Renal cortex interstitium (tissue), 15 donors: ENCODE results near the gene CDH23. TPM values are rescaled to one million over a fixed set of nuclear protein-coding genes. Genes with fewer than 3 reads are reported as not detected.
"Not testable (repeated sequence)": the region's sequence is repeated elsewhere in the genome, so short reads cannot be mapped to it uniquely, and the experiment has no call there.

Experiments used
- DNase-seq, 11 donors: peaks; one replicate each; pipeline ENCODE4 v3.0.0-alpha.2; 2013; ENCODE audit warnings: low read depth in 9 of 11, low spot score in 4 of 11; ENCODE audit errors: extremely low read depth in 1 of 11
- long read RNA-seq, 16 experiments: transcript quantifications; one replicate each; lab custom pipeline, GENCODE V29; 2026
- polyA plus RNA-seq, 3 donors: library from polyadenylated mRNA; unstranded; fragments of 120-200 nt; gene quantifications; one replicate each; pipeline ENCODE4 v1.2.1, GENCODE V29; 2013; ENCODE audit not compliant: insufficient read length in 3 of 3

Gene CDH23
- 1 to 10 TPM in 2 of 3 donors, under 1 TPM in 1; 0.78 to 2.1 (median 1.0) TPM for polyA plus RNA-seq
- long read RNA-seq, donor 1, partial matches to known transcripts: 157 of 321 reads
- long read RNA-seq, donor 1, other reads (novel, unspliced or antisense): 164 of 321 reads
- long read RNA-seq, donor 2: 0 reads
- long read RNA-seq, donor 3: 0 reads
- long read RNA-seq, donor 4: 0 reads
- long read RNA-seq, donor 5: 0 reads
- long read RNA-seq, donor 6, partial matches to known transcripts: 274 of 306 reads
- long read RNA-seq, donor 6, other reads (novel, unspliced or antisense): 32 of 306 reads
- long read RNA-seq, donor 7, partial matches to known transcripts: 381 of 429 reads
- long read RNA-seq, donor 7, other reads (novel, unspliced or antisense): 48 of 429 reads
- long read RNA-seq, donor 8, partial matches to known transcripts: 660 of 726 reads
- long read RNA-seq, donor 8, other reads (novel, unspliced or antisense): 66 of 726 reads
- long read RNA-seq, donor 9: 0 reads
- long read RNA-seq, donor 10: 0 reads
- long read RNA-seq, donor 11, partial matches to known transcripts: 172 of 346 reads
- long read RNA-seq, donor 11, other reads (novel, unspliced or antisense): 174 of 346 reads
- long read RNA-seq, donor 12, partial matches to known transcripts: 933 of 933 reads
- long read RNA-seq, donor 12, other reads (novel, unspliced or antisense): 0 of 933 reads
- long read RNA-seq, donor 13: 0 reads
- long read RNA-seq, donor 14: 0 reads
- long read RNA-seq, donor 15: 0 reads
- long read RNA-seq, donor 16, partial matches to known transcripts: 1,144 of 1,166 reads
- long read RNA-seq, donor 16, other reads (novel, unspliced or antisense): 22 of 1,166 reads

DNA sequence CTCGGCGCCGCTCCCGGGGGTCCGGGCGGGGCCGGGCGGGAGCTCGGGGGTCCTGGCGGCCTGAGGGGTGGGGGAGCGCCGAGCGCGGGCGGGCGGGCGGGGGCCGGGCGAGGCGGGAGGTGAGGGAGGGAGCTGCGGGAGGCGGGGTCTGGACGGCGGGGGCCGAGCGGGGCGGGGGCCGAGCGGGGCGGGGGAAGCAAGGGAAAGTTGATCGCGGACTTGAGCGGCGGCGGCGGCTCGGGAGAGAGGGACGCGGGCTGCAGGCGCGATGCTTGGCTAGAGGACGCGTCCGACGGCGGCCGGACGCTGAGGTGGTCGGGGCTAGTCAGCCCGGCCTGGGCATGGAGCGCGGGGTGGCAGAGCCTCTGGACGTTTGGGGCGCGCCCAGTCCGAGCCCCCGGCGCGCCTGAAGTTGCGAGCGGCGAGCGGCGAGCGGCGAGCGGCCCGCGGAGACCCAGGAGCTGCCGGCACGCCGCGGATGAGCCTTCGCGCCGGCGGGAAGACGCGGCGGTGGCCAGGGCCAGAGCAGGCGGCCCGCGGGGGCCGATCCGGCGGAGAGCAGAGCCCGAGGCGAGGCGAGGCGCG is at the start of gene CDH23:
Gene CDH23 (plus strand): TSS at position 210 of the 585 bp plus-strand sequence. CDS start 42,912 bp downstream, outside the sequence.
- DNase-seq: no peak

DNA sequence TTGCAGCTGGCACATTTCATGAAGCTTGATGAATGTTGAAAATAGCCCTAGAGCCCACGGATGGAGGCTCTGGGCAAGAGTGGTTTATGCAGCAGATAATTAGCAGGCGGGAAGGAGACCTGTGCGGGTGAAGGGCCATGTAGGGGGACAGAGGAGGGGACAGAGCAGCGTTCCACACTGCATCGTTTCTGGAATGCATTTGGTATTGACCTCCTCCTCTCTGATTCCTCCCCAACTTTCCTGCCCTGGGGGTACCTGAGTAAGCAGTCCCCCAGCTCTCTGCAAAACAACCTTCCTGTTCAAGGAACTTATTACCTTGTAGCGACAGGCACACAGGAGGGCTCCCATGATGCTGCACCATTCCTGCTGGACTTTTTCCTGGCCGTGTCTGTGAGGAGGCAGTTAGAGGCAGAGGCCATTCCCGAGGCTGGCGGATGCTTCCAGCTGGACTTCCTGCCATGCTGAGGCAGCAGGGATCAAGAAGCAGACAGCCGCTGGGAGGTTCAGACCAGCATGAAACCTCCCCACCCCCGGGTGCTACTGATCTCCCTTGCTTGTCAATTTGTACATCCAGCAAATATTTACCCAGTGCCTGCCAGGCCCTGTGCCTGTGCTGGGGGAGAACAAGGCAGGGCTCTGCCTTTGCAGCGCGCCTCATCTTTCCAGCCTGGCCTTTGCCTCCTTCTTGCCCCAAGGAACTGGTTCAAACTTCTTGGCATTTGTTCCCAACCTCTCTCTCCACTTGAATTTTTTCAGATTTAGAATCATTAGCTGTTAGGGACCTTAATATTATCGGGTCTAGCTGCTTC is 48.9 kb upstream of the CDH23 start:
- DNase-seq: no peak

DNA sequence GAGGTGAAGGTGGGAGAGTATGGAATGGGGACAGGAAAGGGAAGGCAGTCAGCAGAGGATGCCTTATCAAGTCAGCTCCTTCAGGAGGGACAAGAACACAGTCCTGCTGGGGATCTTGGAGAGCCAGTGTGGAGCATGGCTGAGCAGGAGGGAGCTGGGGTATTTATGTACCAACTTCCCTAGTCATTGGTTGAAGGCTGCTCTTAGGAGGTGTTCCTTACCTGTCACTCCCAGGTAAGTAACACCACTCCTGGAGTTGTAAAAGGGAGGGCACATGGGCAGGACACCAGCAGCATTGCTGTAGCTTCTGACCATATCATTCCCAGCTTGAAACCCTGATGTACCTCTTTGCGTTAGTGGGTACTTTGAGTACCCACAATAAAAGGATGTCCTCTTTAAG is 47.9 kb upstream of the CDH23 start:
- no peak for DNase-seq

DNA sequence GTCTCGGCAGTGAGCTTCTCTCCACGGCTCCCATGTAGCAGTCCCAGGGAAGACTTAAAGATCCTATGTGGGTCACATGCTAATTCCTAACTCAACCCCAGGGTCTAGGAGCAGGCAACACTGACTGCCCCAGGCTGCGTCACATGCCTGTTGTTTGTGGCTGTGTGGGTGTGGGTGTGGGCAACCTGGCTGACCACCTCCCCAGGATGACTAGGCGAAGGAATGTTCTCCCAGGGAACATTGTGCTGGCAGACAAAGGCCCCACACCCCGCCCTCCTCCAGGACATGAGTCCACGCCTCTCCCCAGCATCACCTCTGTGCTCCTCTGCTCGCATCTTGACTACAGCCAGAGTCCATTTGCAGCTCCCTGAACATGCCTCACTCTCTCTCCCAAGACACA is 47.3 kb upstream of the CDH23 start:
- no peak for DNase-seq

DNA sequence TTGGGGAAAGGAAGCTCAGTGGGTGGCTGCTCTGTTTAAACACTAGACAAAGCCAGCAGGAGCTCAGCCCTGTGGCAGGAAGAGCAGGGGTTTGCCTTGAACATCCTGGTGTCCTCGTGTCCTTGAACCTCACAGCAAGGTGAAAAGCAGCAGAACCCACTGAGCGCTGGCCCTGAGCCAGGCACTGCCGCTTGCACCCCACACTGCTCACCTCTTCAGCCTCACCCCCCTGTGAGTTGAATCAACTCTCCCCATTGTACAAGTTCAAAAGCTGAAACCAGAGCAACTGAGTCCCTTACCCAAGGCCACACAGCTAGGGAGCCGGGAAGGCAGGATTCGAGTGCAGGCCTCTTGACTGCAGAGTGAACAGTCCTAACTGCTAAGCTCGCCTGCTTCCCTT is 45.6 kb upstream of the CDH23 start:
- DNase-seq: no peak

DNA sequence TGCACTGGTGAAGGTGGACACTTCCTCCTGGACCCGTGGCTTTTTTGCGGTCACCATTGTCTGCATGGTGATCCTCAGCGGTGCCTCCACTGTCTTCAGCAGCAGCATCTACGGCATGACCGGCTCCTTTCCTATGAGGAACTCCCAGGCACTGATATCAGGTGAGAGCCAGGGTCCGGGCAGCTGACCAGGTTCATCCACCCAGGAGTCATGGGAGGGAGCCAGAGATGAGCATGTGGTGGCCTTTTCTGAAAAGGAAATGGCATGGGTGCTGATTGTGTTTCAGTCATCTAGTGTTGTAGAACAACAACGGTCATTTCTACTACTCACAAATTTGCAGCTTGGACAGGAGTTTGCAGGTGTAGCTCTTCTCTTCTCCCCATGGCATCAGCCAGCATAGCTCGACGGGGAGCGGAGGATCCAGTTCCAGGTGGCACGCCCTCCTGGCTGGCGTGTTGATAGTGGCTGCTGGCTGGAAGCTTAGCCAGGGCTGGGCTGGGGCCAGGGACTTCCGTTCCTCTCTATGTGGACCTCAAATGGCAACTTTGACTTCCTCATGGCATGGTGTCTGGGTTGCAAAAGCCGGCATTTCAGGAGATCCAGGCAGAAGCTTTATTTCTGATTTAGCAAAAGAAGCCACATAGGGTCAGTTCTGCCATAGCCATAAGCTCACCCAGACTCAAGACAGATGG is 44.9 kb upstream of the CDH23 start:
- DNase-seq: no peak

DNA sequence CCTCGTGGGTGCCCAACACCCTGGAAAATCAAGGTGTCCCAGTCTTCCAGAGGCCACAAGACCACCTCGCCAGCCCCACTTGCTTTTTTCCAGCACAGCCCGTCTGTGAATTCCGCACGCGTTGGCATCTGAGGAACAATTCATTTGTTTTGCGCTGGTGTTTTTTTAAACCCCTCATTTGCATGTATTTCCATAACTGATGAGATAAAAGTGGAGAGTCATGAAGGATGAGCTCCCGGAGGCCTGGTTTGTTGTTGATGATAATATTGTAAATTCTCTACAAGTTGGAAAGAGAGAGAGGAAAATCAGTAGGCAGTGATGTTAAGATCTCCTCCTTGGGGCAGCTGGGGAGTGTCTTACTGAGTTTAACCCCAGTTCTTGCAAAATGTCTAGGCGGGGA is 43.1 kb upstream of the CDH23 start:
- no peak for DNase-seq

DNA sequence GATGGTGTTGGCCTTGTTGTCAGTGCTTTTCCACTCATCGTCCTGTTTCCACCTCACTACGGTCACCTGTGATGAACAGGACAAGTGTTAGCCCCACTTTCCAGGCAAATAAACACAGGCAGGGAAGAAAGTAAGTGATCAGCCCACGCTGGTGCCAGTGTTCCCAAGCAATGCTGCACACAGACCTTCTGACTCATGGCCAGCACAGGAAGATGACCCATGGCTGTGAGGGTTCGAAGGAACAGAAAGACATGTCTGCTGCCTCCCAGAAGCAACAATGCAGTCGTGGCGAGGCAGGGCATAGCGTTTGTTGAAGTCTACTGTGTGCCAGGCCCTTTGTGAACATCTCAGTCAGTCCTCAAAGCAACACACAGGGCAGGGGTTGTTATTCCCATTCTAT is 41.9 kb upstream of the CDH23 start:
- no peak for DNase-seq

DNA sequence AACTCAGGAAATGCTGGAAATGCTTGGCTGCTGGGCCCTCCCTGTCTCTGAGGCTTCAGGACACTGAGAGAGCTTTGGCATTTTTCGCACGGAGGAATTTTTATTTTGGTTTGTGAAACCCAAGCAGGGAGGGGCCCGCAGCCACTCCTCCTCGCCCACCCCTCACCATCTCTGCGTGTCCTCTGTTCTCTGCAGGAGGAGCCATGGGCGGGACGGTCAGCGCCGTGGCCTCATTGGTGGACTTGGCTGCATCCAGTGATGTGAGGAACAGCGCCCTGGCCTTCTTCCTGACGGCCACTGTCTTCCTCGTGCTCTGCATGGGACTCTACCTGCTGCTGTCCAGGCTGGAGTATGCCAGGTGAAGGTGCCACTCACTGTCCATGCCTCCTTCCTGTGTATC is 40.8 kb upstream of the CDH23 start:
- DNase-seq: no peak

DNA sequence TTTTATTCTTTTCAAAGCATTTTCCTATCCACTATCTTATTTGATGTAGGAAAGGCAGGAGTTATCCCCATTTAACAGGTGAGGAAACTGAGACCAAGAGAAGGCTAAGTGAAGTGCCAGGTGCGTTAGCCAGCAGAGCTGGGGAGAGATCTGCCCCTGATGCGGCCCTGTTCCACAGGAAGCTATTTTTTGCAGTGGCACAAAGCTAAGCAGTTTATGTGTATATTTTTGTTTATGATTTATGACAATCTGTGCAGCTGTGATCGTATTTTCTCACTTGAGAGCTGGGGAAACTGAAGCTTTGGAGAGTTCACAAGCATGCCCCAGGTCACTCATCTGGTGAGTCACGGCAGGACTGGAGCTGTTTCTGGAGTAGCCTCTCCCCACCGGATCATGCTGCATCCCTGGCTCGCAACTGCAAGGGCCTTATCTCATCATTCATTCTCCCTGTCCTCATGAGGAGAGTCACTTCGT is 38.9 kb upstream of the CDH23 start:
- DNase-seq: no peak

DNA sequence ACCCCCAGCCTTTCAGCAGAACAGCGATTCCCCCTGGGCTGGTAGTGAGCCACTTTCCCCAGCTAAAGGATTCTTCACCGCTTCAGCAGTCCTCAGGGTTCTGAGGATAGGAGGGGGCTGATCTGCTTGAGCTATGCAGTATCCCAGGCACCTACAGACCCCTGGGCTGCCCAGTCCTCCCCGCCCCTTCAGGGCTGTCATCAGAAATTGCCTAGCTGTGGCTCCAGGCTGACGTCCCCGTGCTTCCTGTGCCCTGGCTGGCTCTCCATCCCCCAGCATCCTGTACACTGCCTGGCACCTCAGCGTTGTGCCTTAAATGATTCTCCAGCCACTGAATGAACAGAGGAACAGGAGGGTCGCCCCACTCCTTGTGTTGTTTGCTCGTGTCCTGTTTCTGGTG is 38.4 kb upstream of the CDH23 start:
- DNase-seq: no peak

DNA sequence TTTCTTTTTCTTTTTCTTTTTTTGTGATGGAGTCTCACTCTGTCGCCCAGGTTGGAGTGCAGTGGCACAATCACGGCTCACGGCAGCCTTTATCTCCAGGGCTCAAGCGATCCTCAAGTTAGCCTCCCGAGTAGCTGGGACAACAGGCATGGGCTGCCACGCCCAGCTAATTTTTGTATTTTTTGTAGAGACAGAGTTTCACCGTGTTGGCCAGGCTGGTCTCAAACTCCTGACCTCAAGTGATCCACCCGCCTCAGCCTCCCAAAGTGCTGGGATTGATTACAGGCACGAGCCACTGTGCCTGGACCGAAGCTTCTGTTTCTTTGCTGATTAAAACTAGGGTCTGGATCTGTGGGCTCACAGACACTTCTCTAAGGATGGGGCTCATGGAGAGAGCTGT is 37.8 kb upstream of the CDH23 start:
- DNase-seq: not testable (repeated sequence)

DNA sequence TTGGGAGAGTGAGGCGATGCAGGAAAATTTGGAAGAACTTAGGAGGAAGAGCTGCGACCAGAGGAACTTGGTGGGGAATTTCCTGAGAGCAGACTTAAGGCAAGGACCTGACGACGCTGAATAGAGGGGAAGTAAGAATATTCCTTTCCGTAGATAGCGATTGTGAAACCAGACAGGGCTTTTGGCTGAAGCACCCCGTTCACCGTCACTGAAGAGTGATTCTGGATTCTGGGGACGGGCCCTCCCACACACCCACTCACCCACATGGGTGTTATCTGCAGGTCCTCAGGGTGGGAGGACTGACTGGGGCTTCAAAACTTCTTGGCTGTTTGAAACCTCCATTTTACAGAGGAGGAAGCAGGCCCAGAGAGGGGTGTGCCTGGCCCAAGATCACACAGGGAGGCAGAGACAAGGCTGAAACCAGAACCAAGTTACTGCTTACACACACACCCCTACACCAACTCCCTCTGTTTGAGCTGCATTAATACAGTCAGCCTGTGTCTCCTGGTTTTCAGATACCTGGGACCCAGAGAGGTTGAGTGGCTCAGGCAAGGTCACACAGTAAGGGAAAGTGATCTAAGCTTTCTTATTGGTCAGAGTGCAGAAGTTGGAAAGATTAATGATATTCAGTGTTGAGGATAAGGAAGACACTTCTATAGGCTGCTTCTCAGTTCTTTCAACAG is 37.2 kb upstream of the CDH23 start:
- DNase-seq: no peak

DNA sequence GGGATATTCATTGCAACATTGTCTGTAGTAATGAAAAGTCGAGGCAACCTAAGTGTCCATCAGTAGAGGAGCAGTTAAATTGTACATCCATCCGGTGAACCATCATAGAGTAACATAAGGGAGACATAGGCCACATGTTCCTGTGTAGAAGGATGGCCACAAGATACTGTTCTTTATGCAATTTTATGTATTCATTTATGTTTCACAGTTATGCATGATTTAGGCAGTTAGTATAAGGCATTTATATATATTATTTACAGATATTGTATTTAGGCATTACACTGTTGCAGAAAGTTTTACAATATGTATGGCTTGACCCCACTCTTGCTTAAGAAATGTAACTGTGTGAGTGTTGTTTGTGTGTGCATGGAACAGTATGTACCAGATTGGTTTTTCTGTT is 36.0 kb upstream of the CDH23 start:
- DNase-seq: no peak

DNA sequence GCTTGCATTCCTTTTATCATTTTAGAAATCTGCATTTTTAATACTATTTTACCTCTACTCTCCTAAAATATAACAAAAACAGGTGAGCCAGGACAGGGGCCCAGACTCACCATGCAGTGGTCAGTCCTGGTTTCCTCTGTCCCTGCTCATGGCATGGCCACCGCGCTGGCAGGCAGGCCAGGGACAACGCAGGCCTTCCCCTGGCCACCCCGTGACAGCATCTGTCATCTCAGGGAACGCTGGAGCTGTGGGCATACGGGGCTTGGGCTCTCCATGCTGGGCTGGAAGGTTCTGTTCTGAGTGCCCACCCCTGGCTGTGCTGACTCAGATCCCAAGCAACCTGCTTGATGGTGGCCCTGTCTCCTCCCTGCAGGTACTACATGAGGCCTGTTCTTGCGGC is 35.1 kb upstream of the CDH23 start:
- DNase-seq: no peak

DNA sequence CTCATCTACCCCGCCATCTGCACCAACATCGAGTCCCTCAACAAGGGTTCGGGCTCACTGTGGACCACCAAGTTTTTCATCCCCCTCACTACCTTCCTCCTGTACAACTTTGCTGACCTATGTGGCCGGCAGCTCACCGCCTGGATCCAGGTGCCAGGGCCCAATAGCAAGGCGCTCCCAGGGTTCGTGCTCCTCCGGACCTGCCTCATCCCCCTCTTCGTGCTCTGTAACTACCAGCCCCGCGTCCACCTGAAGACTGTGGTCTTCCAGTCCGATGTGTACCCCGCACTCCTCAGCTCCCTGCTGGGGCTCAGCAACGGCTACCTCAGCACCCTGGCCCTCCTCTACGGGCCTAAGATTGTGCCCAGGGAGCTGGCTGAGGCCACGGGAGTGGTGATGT is 34.6 kb upstream of the CDH23 start:
- DNase-seq: no peak

DNA sequence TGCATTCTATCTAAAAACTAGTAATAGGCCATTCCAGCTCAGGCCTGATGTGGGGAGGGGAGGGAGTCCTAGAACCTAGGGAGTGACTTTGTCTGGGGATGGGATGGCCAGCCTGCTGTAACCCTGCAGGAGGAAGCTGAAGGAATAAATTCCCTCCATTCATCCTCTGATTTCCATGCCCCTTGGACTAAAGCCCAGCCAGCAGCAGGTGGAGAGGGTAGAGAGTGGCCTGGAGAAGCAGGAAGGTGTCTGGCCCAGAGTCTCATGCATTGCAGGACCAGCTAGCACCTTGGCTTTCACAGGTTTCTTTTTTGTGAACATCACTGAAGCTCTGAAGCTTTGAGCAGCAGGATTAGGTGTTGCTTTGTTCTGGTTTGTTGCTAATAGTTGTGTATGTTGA is 32.8 kb upstream of the CDH23 start:
- no peak for DNase-seq

DNA sequence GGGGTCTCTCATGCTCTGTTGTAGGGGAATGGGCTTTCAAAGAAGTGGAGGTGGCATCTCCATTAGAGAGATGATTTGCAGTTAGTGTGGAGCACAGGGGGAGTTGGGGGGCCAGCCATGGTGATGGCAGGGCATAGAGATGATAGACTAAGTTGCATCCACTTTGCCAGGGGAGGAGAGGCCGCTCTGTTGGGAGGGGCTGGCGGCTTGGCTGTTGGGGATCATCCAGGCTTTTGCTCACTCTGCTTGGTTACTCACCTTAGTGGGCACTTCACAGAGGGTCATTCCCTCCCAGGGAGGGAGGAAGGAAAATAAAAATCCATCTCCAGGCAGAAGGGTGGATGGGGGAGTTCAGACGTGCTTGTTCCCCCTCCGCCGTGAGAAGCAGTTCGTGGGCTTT is 31.4 kb upstream of the CDH23 start:
- DNase-seq: no peak
